ENCODE data around the gene SLC8A3. TPM values are rescaled to one million over a fixed set of nuclear protein-coding genes. Genes with fewer than 3 reads are reported as not detected.

Gene SLC8A3
- total RNA-seq, 1 donor from 2014 or later = 2.9 TPM

DNA sequence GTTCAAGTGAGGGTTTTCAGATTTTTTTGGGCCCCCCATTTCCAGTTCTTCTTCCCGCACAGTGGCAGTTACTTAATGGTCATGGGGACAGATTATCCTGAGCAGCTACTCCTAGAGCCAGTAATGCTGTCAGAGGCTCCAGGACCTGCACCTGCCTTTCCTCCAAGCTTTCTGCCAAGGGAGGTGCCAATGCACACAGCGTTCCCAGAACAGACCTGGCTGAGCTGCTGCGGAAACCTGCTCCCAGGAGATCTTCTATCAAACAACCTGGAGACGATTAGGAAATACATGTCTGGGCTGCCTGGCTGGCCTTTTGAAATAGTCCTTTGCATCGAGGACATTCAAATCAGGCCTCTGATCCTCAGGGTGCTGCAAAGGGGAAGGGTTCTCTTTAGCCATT lies 120.9 kb downstream of the SLC8A3 start:
- DNase-seq (ENCODE audit: low spot score) = no peak

DNA sequence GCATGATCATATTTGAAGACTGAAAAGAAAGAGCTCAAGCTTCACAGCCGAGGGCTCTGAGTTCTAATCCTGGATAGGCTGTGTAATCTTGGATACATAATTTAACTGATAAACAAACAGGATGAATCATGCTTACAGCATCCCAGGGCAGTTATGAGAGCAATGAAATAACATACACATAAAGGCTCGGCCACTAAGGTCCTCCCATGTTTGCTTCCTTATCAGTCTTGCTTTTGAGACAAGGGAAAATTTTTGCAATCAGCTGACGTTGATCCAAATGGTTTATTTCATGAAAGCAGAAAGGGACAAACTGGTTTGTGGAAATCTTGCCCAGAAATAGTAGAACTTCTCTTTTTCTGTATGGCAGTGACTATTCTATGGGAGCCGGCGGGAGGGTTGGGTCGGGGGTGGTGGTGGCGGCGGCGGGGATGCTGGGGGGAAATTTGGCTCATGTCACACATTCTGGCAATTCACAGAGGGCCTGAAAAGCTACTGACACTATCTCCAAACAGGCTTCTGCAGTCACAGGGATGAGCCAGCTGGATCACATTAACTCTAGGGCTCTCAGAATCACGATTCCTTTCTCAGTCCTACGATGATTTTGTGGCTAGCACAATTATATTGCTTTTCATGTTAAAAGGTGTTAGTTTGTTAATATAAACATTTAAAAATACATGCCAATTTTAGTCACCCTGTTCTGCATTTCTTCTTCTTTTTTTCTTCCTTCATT lies 124.5 kb downstream of the SLC8A3 start:
- peak; percentile 23 for DNase-seq (ENCODE audit: low spot score)

DNA sequence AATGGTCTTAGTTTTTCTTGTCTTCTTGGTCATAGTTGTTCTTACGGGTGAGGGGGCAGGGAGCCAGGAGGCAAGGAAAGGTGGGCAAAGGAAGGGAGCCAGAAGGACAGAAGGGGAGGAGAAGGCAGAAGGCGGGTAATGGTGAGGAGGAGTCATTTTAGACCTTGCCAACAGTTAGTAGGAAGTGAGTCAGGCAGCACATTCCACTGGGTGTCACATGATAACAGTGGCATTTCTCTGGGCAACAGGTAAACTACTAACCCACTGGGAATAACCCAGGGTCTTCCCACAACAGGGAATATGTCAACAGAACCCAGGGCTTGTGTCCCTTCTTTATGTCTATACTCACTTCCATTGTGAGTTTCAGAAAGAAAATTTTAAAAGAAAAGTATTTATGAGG lies 127.6 kb downstream of the SLC8A3 start:
- DNase-seq (ENCODE audit: low spot score) = no peak

GRCh38 chr14:70059545-70059944 lies 129.2 kb downstream of the SLC8A3 start:
- DNase-seq (ENCODE audit: low spot score) = no peak

GRCh38 chr14:70057519-70058136 lies 131.1 kb downstream of the SLC8A3 start:
- no peak for DNase-seq (ENCODE audit: low spot score)

GRCh38 chr14:70052990-70053389 lies 135.8 kb downstream of the SLC8A3 start:
- DNase-seq (ENCODE audit: low spot score) = peak; percentile 36

DNA sequence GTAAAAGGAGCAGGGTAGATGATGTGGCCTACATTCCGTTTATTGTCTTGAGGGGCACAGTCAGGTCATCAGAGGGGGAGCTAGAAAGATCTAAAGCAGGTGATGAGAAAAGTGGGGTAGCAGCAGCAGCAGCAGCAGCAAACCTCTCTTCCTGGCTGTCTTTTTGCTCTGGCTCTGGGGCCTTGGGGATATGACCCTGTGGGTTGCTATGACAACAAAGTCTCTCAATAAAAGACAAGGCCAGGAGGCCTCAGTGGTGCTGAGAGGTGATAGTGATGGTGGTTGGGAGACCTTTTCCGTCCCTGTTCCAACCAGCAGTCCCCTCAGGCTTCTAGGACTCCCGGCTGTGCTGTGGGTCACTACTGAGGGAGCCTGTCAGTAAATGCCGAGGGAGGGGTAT lies 138.6 kb downstream of the SLC8A3 start:
- DNase-seq (ENCODE audit: low spot score) = no peak

DNA sequence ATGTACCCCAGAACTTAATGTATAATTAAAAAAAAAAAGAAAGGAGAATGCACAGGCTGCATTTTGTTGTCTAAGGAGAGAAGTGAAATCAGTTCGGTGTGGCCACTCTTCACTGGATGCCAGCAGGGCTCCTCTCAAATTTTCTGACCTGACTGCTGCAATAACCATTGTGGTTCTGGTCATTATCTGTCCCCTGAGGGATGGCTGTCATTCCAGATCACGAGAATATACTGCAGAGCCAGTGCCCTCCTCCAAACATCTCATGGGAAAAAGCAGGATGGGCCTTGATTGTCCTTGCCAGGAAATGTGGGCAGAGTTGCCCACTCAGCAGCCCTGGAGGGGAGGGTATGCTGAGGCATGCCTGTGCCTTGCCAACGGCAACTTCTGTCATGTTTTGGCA lies 139.1 kb downstream of the SLC8A3 start:
- no peak for DNase-seq (ENCODE audit: low spot score)

DNA sequence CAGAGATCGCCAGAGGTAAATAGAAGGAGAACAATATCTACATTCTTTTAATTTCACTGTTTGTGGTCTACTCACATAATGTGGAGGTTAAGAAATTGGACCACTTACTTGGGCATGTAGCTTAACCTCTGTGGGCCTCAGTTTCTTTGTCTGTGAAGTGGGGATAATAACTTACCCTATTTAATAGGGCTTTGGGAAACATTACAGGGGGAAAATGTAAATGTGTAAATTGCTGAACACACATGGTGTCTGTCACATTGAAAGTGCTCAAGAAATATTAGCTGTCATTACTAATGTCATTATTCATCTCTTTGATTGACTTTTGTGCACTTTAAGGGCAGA lies 140.5 kb downstream of the SLC8A3 start:
- DNase-seq (ENCODE audit: low spot score) = no peak

- DNase-seq (ENCODE audit: low spot score) = no peak
Observed at GRCh38 chr14:70047598-70048312, 141.0 kb downstream of the SLC8A3 start.

- peak; percentile 47 for DNase-seq (ENCODE audit: low spot score)
Observed at GRCh38 chr14:70045844-70046535, 142.8 kb downstream of the SLC8A3 start.

GRCh38 chr14:70045310-70045709 lies 143.4 kb downstream of the SLC8A3 start:
- no peak for DNase-seq (ENCODE audit: low spot score)

- DNase-seq (ENCODE audit: low spot score) = no peak
Observed at GRCh38 chr14:70043001-70043400, 145.8 kb downstream of the SLC8A3 start.

DNA sequence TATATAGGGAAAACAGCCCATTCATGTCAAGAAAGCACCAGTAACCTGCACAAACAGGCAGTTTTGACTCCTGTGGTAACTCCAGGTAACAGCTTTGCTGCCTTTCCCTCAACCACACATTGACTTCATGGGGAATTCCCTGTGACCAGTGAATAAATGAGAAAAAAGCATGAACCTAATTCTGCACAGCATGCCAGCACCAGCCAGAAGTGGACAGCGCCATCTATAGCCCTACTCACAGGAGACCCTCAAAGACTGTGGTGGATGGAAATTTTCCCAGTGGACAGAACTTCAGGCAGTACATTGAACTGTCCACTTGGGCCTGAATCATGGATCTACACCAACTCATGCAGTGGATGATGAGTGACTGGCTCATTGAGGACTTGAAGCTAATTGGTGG lies 152.1 kb downstream of the SLC8A3 start:
- DNase-seq (ENCODE audit: low spot score) = no peak

GRCh38 chr14:70034257-70034656 lies 154.5 kb downstream of the SLC8A3 start:
- no peak for DNase-seq (ENCODE audit: low spot score)

GRCh38 chr14:70033561-70033960 lies 155.2 kb downstream of the SLC8A3 start:
- DNase-seq (ENCODE audit: low spot score) = no peak

DNA sequence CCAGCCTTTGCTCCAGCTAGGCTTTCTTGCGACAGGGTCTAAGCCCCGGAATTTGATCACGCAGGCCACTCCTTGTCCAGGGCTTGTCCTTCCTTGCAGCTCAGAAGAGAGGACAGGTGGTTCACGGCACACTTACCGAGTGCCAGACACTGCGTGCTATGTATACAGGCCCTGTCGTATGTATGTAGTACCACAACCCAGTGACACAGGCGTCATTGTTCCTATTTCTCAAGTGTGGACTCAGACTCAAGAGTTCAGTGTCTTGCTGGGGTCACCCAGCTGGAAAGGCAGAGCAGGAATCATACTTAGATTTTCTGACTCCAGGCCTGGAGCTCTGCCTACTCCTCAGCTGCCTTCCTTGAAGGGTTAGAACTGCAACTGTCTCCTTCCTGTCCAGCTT lies 155.6 kb downstream of the SLC8A3 start:
- DNase-seq (ENCODE audit: low spot score) = no peak

DNA sequence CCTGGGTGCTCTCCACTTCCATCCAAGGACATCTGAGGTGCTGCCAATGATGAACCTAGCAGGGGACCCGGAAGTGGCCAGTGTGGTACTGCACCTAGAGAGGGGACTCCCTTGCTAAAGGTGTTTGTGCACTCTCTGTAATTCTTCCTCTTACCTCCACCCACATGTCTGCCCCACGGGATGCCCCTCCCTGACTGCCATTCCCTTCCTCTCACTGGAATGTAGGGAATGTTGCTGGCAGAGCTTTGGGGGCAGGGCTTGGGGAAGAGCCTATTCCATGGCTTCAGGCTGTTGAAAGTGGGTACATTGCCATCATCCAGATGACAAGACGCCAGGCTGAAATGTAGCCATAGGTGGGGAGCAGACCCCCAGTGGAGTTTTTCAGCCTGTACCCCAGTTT lies 156.3 kb downstream of the SLC8A3 start:
- DNase-seq (ENCODE audit: low spot score) = no peak

DNA sequence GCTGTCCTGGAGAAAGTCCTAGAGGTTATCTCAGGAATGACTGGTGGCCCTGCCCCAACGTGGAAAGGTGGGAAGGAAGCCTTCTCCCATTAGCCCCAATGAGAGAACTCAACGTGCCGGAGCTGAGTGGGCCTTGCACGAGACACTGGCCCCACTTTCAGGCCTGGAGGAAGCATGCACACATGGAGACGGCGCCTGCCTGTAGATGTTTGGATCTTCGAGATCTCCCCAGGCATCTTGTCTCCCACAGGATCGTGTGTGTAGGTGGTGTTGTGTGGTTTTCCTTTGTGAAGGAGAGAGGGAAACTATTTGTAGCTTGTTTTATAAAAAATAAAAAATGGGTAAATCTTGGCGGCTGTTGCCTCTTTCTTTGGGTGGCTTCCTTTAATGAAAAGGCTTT lies 156.7 kb downstream of the SLC8A3 start:
- no peak for DNase-seq (ENCODE audit: low spot score)

DNA sequence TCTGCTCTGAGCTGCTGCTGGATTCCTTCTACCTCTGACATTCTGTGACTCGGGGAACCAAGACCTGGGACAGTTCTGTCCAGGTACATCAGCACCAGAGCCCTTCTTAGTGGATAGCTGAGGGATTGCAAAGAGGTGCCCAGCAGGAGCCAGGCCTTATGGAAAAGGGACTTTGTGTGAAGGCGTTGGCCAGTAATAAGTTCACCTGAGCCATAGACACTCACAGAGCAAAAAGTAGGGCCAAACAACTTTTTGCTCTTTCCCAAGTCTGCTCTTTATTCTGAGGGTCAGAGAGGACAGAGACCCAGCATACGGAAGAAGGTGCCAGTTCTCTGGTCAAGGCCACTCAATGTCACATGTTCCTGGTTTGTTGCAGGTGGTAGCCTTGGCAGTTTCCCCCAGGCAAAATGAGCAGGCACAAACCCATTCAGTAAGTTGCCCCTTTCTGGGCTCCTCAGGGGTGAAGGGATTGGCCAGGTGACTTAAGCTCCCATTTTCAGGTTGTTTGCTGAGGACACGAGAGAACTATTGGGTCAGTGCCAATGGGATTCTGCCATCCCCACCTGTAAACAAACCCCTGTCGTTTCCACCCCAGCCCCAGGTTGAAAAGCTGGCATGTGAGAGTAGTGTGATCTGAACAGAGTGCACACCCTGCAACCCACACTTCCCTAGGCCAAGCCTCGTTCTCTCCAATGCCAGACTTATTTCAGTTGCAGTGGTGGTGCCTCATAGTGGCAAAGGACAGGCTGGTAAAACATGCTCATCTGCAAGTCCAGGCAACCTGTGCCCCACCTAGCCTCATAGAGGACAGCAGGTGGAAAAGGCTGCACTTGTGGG lies 159.2 kb downstream of the SLC8A3 start:
- no peak for DNase-seq (ENCODE audit: low spot score)

GRCh38 chr14:70027785-70028428 lies 160.8 kb downstream of the SLC8A3 start:
- DNase-seq (ENCODE audit: low spot score) = peak; percentile 65

Measured in umbilical cord (tissue), 2 donors.